GM12892 (cell line): ENCODE measurements around the gene C3orf22.

Experiments used
- DNase-seq: peaks from one replicate; pipeline ENCODE4 v3.0.0; 2011; ENCODE audit not compliant: insufficient read length
- FAIRE-seq: peaks from 2 replicates; lab custom pipeline; 2011; peaks lifted over from hg19 to GRCh38; lab: Jason Lieb, UNC
- POLR2A ChIP-seq: IDR thresholded peaks from 2 replicates; pipeline ENCODE4 v1.6.1; 2011; ENCODE audit warnings: low read depth, low read length, control low read depth
- POLR2AphosphoS5 ChIP-seq: IDR thresholded peaks from 2 replicates; pipeline ENCODE4 v1.6.1; 2011; ENCODE audit warnings: low read depth, low read length, control low read depth
- TAF1 ChIP-seq: IDR thresholded peaks from 2 replicates; pipeline ENCODE4 v1.6.1; 2011; ENCODE audit warnings: low read depth, mild to moderate bottlenecking, control low read depth, low read length, borderline replicate concordance

Gene C3orf22

GRCh38 chr3:126548556-126549466 lies 9.9 kb downstream of the C3orf22 start:
- TF ChIP-seq POLR2AphosphoS5: no peak
- no peak for TF ChIP-seq TAF1
- TF ChIP-seq POLR2A: no peak
- DNase-seq (no peak), FAIRE-seq (no peak)

GRCh38 chr3:126547721-126548120 lies 11.0 kb downstream of the C3orf22 start:
- TF ChIP-seq POLR2A: no peak
- no peak for TF ChIP-seq TAF1
- no peak for TF ChIP-seq POLR2AphosphoS5
- FAIRE-seq: no peak
- DNase-seq: no peak

- TF ChIP-seq POLR2A: no peak
- no peak for TF ChIP-seq TAF1
- TF ChIP-seq POLR2AphosphoS5: no peak
- FAIRE-seq (no peak), DNase-seq (no peak)
These were observed 12.0 kb downstream of the C3orf22 start for GRCh38 chr3:126546549-126547239.

GRCh38 chr3:126546013-126546412 lies 12.7 kb downstream of the C3orf22 start:
- no peak for FAIRE-seq

GRCh38 chr3:126545544-126545943 lies 13.2 kb downstream of the C3orf22 start:
- no peak for DNase-seq
- no peak for FAIRE-seq
- no peak for TF ChIP-seq TAF1
- no peak for TF ChIP-seq POLR2A
- no peak for TF ChIP-seq POLR2AphosphoS5

More at GRCh38 chr3:126546013-126546412, 12.7 kb downstream of the C3orf22 start:
- TF ChIP-seq POLR2A (no peak), POLR2AphosphoS5 (no peak), TAF1 (no peak)
- no peak for DNase-seq

GRCh38 chr3:126544596-126545281 lies 14.0 kb downstream of the C3orf22 start:
- TF ChIP-seq TAF1 (no peak), POLR2A (no peak), POLR2AphosphoS5 (no peak)
- DNase-seq (no peak), FAIRE-seq (no peak)

- no peak for FAIRE-seq
- no peak for TF ChIP-seq POLR2AphosphoS5
- no peak for TF ChIP-seq POLR2A
- no peak for TF ChIP-seq TAF1
- DNase-seq: no peak
These were observed 15.2 kb downstream of the C3orf22 start for GRCh38 chr3:126543457-126544061.

- TF ChIP-seq POLR2A (no peak), POLR2AphosphoS5 (no peak), TAF1 (no peak)
- DNase-seq (no peak), FAIRE-seq (no peak)
These were observed 16.1 kb downstream of the C3orf22 start for GRCh38 chr3:126542340-126543241.

GRCh38 chr3:126541628-126542339 lies 16.9 kb downstream of the C3orf22 start:
- FAIRE-seq (no peak), DNase-seq (no peak)
- TF ChIP-seq POLR2A (no peak), TAF1 (no peak), POLR2AphosphoS5 (no peak)

GRCh38 chr3:126540951-126541627 lies 17.6 kb downstream of the C3orf22 start:
- FAIRE-seq (no peak), DNase-seq (no peak)
- no peak for TF ChIP-seq POLR2A
- TF ChIP-seq TAF1: no peak
- no peak for TF ChIP-seq POLR2AphosphoS5
